ENCODE measurements around the gene ACSS1.

The ACSS1 gene

GRCh38 chr20:25058051-25058846 is at the start of gene ACSS1:
ACSS1 (minus strand) TSS chr20:25058139; CDS start chr20:25058102, 37 bp downstream.
- peak; percentile 65 for DNase-seq

- no peak for DNase-seq
Measured at GRCh38 chr20:25103526-25103925, 45.6 kb upstream of the ACSS1 start.

- DNase-seq: no peak
Measured at GRCh38 chr20:25100914-25101313, 43.0 kb upstream of the ACSS1 start.

- DNase-seq: no peak
Measured at GRCh38 chr20:25099601-25100140, 41.7 kb upstream of the ACSS1 start.

- DNase-seq: no peak
Measured at GRCh38 chr20:25097498-25097897, 39.6 kb upstream of the ACSS1 start.

GRCh38 chr20:25090492-25091429 is 32.8 kb upstream of the ACSS1 start:
- DNase-seq: peak; percentile 23

GRCh38 chr20:25089662-25090061 is 31.7 kb upstream of the ACSS1 start:
- DNase-seq: no peak

- no peak for DNase-seq
Measured at GRCh38 chr20:25089096-25089495, 31.2 kb upstream of the ACSS1 start.

GRCh38 chr20:25088267-25088666 is 30.3 kb upstream of the ACSS1 start:
- DNase-seq: no peak

GRCh38 chr20:25087186-25087929 is 29.4 kb upstream of the ACSS1 start:
- DNase-seq: no peak

- DNase-seq: no peak
Measured at GRCh38 chr20:25085756-25086495, 28.0 kb upstream of the ACSS1 start.

- DNase-seq: peak; percentile 21
Measured at GRCh38 chr20:25084626-25085187, 26.8 kb upstream of the ACSS1 start.

GRCh38 chr20:25083773-25084625 is 26.1 kb upstream of the ACSS1 start:
- DNase-seq: peak; percentile 31

GRCh38 chr20:25083141-25083772 is 25.3 kb upstream of the ACSS1 start:
- DNase-seq: no peak

GRCh38 chr20:25082498-25082873 is 24.5 kb upstream of the ACSS1 start:
- no peak for DNase-seq

GRCh38 chr20:25081730-25082497 is 24.0 kb upstream of the ACSS1 start, which contains the start of gene VSX1:
VSX1 (minus strand) TSS chr20:25082141; CDS start chr20:25082096, 45 bp downstream.
- DNase-seq: no peak

- DNase-seq: no peak
Measured at GRCh38 chr20:25081065-25081729, 23.3 kb upstream of the ACSS1 start.

GRCh38 chr20:25079171-25079570 is 21.2 kb upstream of the ACSS1 start:
- DNase-seq: no peak

- DNase-seq: no peak
Measured at GRCh38 chr20:25078662-25079061, 20.7 kb upstream of the ACSS1 start.
